Right lobe of liver (tissue), 6 donors: ENCODE results near the gene ENTR1. TPM values are rescaled to one million over a fixed set of nuclear protein-coding genes. Genes with fewer than 3 reads are reported as not detected.

Experiments
- ATAC-seq, 4 donors: fragments of 200-7000 bp; cut with Tn5 transposase; one replicate each; pipeline ENCODE4 v1.9.1; 2020; ENCODE audit warnings: mild to moderate bottlenecking in 4 of 4, moderate library complexity in 4 of 4
- DNase-seq, 3 donors: peaks; one replicate each; pipeline ENCODE4 v3.0.0-alpha.2; 2020
- H3K27ac ChIP-seq, 3 donors: fragments of 200-600 bp; one replicate each; pipeline ENCODE4 v1.8.0; 2022
- H3K27me3 ChIP-seq, 2 donors: fragments of 200-600 bp; one replicate each; pipeline ENCODE4 v1.8.0; 2022
- H3K36me3 ChIP-seq, 4 donors: fragments of 200-600 bp; sonication (generic) in 1 of 4; one replicate each; pipeline versions ENCODE4 v1.5.1 to v1.8.0; 2017 to 2022; ENCODE audit warnings: control low read depth in 1 of 4
- H3K4me1 ChIP-seq, 4 donors: fragments of 200-600 bp; sonication (generic) in 1 of 4; one replicate each; pipeline versions ENCODE4 v1.5.1 to v1.8.0; 2017 to 2022; ENCODE audit warnings: control low read depth in 1 of 4
- H3K4me3 ChIP-seq, 3 donors: fragments of 200-600 bp; one replicate each; pipeline ENCODE4 v1.8.0; 2022
- H3K9me3 ChIP-seq, 4 donors: fragments of 200-600 bp; sonication (generic) in 1 of 4; one replicate each; pipeline versions ENCODE4 v1.5.1 to v1.8.0; 2017 to 2022; ENCODE audit warnings: control low read depth in 1 of 4
- POLR2A ChIP-seq: fragments of 450-650 bp; IDR thresholded peaks from one replicate; pipeline ENCODE4 v1.6.1; 2017; ENCODE audit warnings: antibody characterized with exemption, mild to moderate bottlenecking
- WGBS: methylation state at CpG from one replicate; pipeline ENCODE4 v1.1.6; 2018; ENCODE audit warnings: low coverage, low lambda C conversion rate; ENCODE audit not compliant: insufficient coverage; ENCODE audit errors: missing lambda C conversion rate; 5-methylcytosine and 5-hydroxymethylcytosine counted together
- intact Hi-C, 2 donors: fragments of 100-400 bp; cut with DNase I; formaldehyde crosslinking; loops; one replicate each; pipeline versions ENCODE4 v1.11.2 to v1.14.1; 2022
- total RNA-seq, 6 experiments: library from RNA; depleted of rRNA in 2 of 6; stranded (reverse); fragments of >200 nt in 2 of 6; fragmentation: NEBNext Ultra II Directional in 3 of 6; extraction: Animal tissue kit (Norgen Biotek cat#: 25700) in 3 of 6; gene quantifications; one replicate each; pipeline versions ENCODE4 v1.1.0 to v1.2.4, GENCODE V29; 2016 to 2023
- TF ChIP-seq, protein P1 (sequence below), 4 donors: fragments of 200-600 bp in 3 of 4; fragments of 450-650 bp in 1 of 4; IDR thresholded peaks; one replicate each; pipeline versions ENCODE4 v1.5.1 to v1.8.0; 2016 to 2022; ENCODE audit warnings: antibody characterized with exemption in 4 of 4, mild to moderate bottlenecking in 2 of 4
- donor health status: DM: no; HTN: yes; CAD: no.
- donor health status: DM: no; HTN: no; CAD: no.
- donor health status: DM: no; HTN: no; CAD: no.
- donor health status: DM: no; HTN: yes; CAD: no.
- donor health status: DM: no; HTN: yes; CAD: no.

The ENTR1 gene
- total RNA-seq, 6 experiments from 2014 or later, result 27.9 to 53.5 (median 35.4) TPM

DNA sequence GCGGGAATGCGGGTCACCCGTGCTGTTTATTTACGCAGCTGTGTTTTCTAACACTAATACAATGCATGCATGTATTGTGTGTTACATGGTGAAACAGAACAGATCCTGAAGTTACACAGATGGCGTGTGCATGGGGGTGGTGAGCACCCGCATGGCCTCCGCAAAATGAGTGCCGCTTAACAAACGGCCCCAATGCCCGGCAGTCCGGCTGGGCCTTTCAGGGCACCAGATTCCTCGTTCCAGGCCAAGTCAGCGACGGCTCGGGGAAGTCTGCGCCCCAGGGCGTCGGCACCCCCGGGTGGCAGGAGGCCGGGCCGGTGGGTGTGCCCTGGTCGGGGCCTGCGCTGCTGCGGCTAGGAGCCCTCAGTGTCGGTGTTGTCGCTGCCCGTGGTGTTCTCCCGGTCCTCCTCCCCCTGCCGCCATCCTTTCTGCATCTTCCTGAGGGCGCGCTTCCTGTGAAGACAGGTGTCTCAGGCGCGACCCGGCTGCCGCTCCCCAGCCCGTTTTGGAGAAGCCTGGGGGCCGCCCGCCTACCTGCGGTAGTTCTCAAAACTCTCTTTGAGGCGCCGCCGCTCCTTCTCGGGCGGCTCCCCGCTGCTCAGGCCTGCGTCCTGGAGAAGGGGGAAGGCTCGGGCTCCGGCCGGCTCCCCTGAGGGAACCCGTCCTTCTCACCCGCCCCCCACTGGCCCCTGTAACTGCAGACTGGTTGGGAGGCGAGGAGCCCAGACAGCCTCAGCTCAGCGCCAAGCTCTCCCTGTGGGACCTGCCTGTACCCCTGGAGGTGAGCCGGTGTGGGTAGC, 46.3 kb downstream of the ENTR1 start:
- Histone ChIP-seq H3K4me1 (peaks cover 0 to 8% (median 5%) of the 10 kb centered on the region in 4 donors), H3K27me3 (no peaks in the 10 kb centered on the region), H3K36me3 (no peaks in the 10 kb centered on the region), H3K9me3 (no peaks in the 10 kb centered on the region), H3K4me3 (peak overlapping the region in 2 of 3 donors; percentile 75 to 98), H3K27ac (no peak overlapping the region)
- ATAC-seq (no peak), DNase-seq (no peak)
- intact Hi-C loops, result no loop called here
- 20% methylated on average over 3 of the region's 54 CpGs for WGBS
- TF ChIP-seq, protein P1, sequence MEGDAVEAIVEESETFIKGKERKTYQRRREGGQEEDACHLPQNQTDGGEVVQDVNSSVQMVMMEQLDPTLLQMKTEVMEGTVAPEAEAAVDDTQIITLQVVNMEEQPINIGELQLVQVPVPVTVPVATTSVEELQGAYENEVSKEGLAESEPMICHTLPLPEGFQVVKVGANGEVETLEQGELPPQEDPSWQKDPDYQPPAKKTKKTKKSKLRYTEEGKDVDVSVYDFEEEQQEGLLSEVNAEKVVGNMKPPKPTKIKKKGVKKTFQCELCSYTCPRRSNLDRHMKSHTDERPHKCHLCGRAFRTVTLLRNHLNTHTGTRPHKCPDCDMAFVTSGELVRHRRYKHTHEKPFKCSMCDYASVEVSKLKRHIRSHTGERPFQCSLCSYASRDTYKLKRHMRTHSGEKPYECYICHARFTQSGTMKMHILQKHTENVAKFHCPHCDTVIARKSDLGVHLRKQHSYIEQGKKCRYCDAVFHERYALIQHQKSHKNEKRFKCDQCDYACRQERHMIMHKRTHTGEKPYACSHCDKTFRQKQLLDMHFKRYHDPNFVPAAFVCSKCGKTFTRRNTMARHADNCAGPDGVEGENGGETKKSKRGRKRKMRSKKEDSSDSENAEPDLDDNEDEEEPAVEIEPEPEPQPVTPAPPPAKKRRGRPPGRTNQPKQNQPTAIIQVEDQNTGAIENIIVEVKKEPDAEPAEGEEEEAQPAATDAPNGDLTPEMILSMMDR (IDR thresholded peaks at IDR 0.05), result peak in 1 of 4 donors; percentile 10
- no peak for TF ChIP-seq POLR2A

GRCh38 chr9:136363106-136363948, 47.1 kb downstream of the ENTR1 start, which contains the start of gene DNLZ:
Gene DNLZ, minus strand, starts transcription at chr9:136363744. Its CDS starts 30 bp downstream, at chr9:136363714.
- H3K27ac ChIP-seq, result peak within 1 kb of the TSS; percentile 41 to 83 (median 82)
- H3K4me3 ChIP-seq, result peak within 1 kb of the TSS; percentile 68 to 98 (median 75)
- under 1% methylated on average over 19 of the region's 97 CpGs for WGBS
- peaks cover 0 to 8% (median 5%) of the 10 kb centered on the region in 4 donors for H3K4me1 ChIP-seq
- intact Hi-C loops, result no loop called here
- H3K36me3 ChIP-seq, result no peaks in the 10 kb centered on the region
- H3K27me3 ChIP-seq, result no peaks in the 10 kb centered on the region
- DNase-seq, result peak; percentile 99
- ATAC-seq, result peak; percentile 94 to 97 (median 95)
- no peaks in the 10 kb centered on the region for H3K9me3 ChIP-seq
- TF ChIP-seq, protein P1 (IDR thresholded peaks at IDR 0.05), result peak; percentile 99 to 100 (median 99)
- TF ChIP-seq POLR2A, result peak; percentile 90

DNA sequence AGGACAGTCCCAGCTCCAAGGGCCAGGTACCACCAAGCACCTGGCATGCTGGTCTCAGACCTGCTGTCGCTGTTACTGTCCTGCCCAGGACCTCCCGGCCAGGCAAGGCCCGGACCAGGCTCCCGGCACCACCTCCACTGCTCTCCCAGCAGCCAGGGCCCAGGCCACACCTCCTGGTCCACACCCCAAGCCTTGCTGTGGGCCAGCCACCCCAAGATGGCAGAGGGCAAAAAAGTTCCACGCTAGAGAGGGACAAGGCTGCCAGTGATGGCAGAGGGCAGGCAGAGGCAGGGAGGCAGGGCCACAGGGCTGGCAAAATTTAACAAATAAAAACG, 48.0 kb downstream of the ENTR1 start:
- Histone ChIP-seq H3K4me1 (peaks cover 0 to 8% (median 5%) of the 10 kb centered on the region in 4 donors), H3K36me3 (no peaks in the 10 kb centered on the region), H3K4me3 (no peak overlapping the region), H3K27ac (peak overlapping the region in 1 of 3 donors; percentile 16), H3K27me3 (no peaks in the 10 kb centered on the region), H3K9me3 (no peaks in the 10 kb centered on the region)
- DNase-seq (no peak), ATAC-seq (no peak)
- TF ChIP-seq, protein P1 (IDR thresholded peaks at IDR 0.05), result no peak
- intact Hi-C loops, result no loop called here
- no CpG with 5 or more reads among the region's 6 CpGs for WGBS

DNA sequence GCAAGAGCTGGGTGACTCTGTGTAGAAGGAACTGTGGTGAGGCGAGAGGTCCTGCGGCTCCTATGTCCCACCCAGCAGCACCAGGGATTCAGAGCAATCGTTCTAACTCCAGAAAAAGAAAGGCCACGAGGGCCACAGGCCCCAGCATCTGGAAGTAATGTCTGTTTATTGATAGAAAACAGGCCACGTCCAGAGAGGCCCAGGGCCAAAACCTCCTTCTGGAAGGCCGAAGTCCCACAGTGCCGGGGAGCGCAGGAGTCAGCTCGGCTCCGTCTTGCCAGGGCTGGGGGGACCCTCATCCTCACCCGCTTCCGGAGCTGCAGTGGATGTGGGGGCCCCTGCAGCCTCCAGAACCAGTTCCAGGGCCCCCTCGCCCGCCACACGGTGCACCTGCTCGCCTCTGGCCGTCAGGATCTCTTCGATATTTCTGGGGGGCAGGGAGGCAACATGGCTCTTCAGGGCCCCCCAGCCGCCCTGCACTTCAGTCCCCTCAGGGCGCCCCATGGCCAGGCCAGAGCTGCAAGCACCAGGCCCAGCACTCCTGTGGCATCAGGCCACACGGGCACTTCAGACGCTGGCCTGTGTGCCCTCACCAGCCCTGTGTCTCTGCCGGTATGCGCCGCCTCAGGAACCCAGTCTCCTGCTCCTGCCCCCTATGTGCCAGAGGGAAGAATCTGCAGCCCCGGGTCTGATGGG, 48.5 kb downstream of the ENTR1 start:
- WGBS, result 80% methylated on average over 7 of the region's 26 CpGs
- intact Hi-C loops, result no loop called here

More for the DNA sequence above, 48.5 kb downstream of the ENTR1 start:
- Histone ChIP-seq H3K4me3 (no peak overlapping the region), H3K9me3 (no peaks in the 10 kb centered on the region), H3K4me1 (peaks cover 0 to 8% (median 5%) of the 10 kb centered on the region in 4 donors), H3K27me3 (no peaks in the 10 kb centered on the region), H3K27ac (peak overlapping the region in 1 of 3 donors; percentile 21), H3K36me3 (no peaks in the 10 kb centered on the region)
- no peak for DNase-seq
- TF ChIP-seq, protein P1 (IDR thresholded peaks at IDR 0.05), result no peak
- TF ChIP-seq POLR2A, result no peak
- no peak for ATAC-seq
